Panc1 (cell line): ENCODE data around the gene WNK2. TPM values are rescaled to one million over a fixed set of nuclear protein-coding genes. Genes with fewer than 3 reads are reported as not detected.

Experiments used
- ATAC-seq: fragments of 200-7000 bp; cut with Tn5 transposase; 2 replicates; pipeline ENCODE4 v1.9.1; 2020; ENCODE audit warnings: mild to moderate bottlenecking, moderate library complexity
- BruUV-seq: library from RNA; stranded (reverse); fragments of 400-500 nt; replicated peaks from 2 replicates; lab custom pipeline; 2021; lab: Mats Ljungman, UMichigan
- CTCF ChIA-PET: fragments of 300-600 bp; sonication (Branson Sonifier 250); formaldehyde crosslinking; loops from one replicate; lab custom pipeline; 2022; ENCODE audit warnings: antibody characterized with exemption; lab: Charles Lee
- POLR2A ChIA-PET: fragments of 300-600 bp; sonication (Branson Sonifier 250); formaldehyde crosslinking; loops from one replicate; lab custom pipeline; 2022; ENCODE audit warnings: antibody characterized with exemption; lab: Charles Lee
- DNase-seq: peaks from one replicate; pipeline ENCODE4 v3.0.0-alpha.2; 2010; ENCODE audit warnings: low read depth, low spot score
- H3K27ac ChIP-seq: 2 replicates; pipeline ENCODE4 v1.5.1; 2011; ENCODE audit warnings: mild to moderate bottlenecking, low read length, inconsistent platforms
- H3K27me3 ChIP-seq: fragments of 200-500 bp; sonication (Bioruptor generic); 2 replicates; pipeline ENCODE4 v1.6.0; 2014; ENCODE audit warnings: low read length, inconsistent platforms; ENCODE audit not compliant: control insufficient read depth, insufficient read depth
- H3K36me3 ChIP-seq: fragments of 200-500 bp; sonication (Bioruptor generic); 2 replicates; pipeline ENCODE4 v1.5.1; 2014; ENCODE audit warnings: inconsistent platforms, mild to moderate bottlenecking, low read length, moderate library complexity; ENCODE audit not compliant: control insufficient read depth, insufficient read depth
- H3K4me1 ChIP-seq: 2 replicates; pipeline ENCODE4 v1.5.1; 2011; ENCODE audit warnings: inconsistent platforms, mild to moderate bottlenecking, low read length, moderate library complexity; ENCODE audit not compliant: control insufficient read depth, insufficient read depth
- H3K4me3 ChIP-seq, 2 experiments: 2 replicates each; pipeline ENCODE4 v1.5.1; 2011 to 2012; ENCODE audit warnings: low read depth in 2 of 2, low read length in 2 of 2, mild to moderate bottlenecking in 2 of 2, inconsistent platforms in 1 of 2, moderate library complexity in 1 of 2
- H3K9me3 ChIP-seq: fragments of 200-500 bp; sonication (Bioruptor generic); 2 replicates; pipeline ENCODE4 v1.5.1; 2014; ENCODE audit warnings: low read depth, mild to moderate bottlenecking, inconsistent platforms, low read length, moderate library complexity; ENCODE audit not compliant: control insufficient read depth, insufficient read depth
- POLR2AphosphoS5 ChIP-seq: IDR thresholded peaks from 2 replicates; pipeline ENCODE4 v1.6.1; 2012; ENCODE audit warnings: mild to moderate bottlenecking, low read depth, low read length, moderate library complexity
- SIN3A ChIP-seq: IDR thresholded peaks from 2 replicates; pipeline ENCODE4 v1.6.1; 2012; ENCODE audit warnings: low read depth, mild to moderate bottlenecking, low read length, moderate library complexity, borderline replicate concordance; ENCODE audit not compliant: insufficient read depth
- TCF7L2 ChIP-seq: IDR thresholded peaks from 2 replicates; pipeline ENCODE4 v1.6.1; 2011; ENCODE audit warnings: mild to moderate bottlenecking, low read depth, low read length, inconsistent platforms
- in situ Hi-C: cut with HindIII; loops from 2 replicates; pipeline ENCODE4 v1.10.0; 2016; ENCODE audit warnings: low sequenced_read_pairs, low pct_unique_long_range_greater_than_20kb
- intact Hi-C: fragments of 100-400 bp; cut with micrococcal nuclease; formaldehyde crosslinking; loops from one replicate; pipeline ENCODE4 v1.10.0; 2022; ENCODE audit not compliant: unreplicated experiment
- total RNA-seq: library from RNA; stranded (reverse); gene quantifications from one replicate; pipeline ENCODE4 v1.2.1, GENCODE V29; 2021; ENCODE audit not compliant: unreplicated experiment
- TF ChIP-seq, protein P1 (sequence below): fragments of 450-650 bp; IDR thresholded peaks from 2 replicates; pipeline ENCODE4 v1.5.1; 2017; ENCODE audit warnings: mild to moderate bottlenecking
- TF ChIP-seq, protein P2 (sequence below), 2 experiments: IDR thresholded peaks; 2 replicates each; pipeline ENCODE4 v1.6.1; 2011 to 2012; ENCODE audit warnings: low read depth in 2 of 2, control low read depth in 1 of 2, low read length in 1 of 2, mild to moderate bottlenecking in 1 of 2, moderate library complexity in 1 of 2; ENCODE audit not compliant: insufficient read depth in 1 of 2

The WNK2 gene
- total RNA-seq, 1 experiment from 2014 or later: 13.7 TPM

- Histone ChIP-seq H3K27ac (no peak overlapping the region), H3K4me1 (no peaks in the 10 kb centered on the region), H3K9me3 (no peaks in the 10 kb centered on the region), H3K36me3 (no peaks in the 10 kb centered on the region), H3K27me3 (no peaks in the 10 kb centered on the region), H3K4me3 (no peak overlapping the region)
- POLR2A ChIA-PET: no interaction called here
- in situ Hi-C loops: no loop called here
- no TSS peak for BruUV-seq
- TF ChIP-seq TCF7L2 (no peak), POLR2AphosphoS5 (no peak), SIN3A (no peak)
- TF ChIP-seq, protein P1, sequence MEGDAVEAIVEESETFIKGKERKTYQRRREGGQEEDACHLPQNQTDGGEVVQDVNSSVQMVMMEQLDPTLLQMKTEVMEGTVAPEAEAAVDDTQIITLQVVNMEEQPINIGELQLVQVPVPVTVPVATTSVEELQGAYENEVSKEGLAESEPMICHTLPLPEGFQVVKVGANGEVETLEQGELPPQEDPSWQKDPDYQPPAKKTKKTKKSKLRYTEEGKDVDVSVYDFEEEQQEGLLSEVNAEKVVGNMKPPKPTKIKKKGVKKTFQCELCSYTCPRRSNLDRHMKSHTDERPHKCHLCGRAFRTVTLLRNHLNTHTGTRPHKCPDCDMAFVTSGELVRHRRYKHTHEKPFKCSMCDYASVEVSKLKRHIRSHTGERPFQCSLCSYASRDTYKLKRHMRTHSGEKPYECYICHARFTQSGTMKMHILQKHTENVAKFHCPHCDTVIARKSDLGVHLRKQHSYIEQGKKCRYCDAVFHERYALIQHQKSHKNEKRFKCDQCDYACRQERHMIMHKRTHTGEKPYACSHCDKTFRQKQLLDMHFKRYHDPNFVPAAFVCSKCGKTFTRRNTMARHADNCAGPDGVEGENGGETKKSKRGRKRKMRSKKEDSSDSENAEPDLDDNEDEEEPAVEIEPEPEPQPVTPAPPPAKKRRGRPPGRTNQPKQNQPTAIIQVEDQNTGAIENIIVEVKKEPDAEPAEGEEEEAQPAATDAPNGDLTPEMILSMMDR: no peak
- TF ChIP-seq, protein P2, sequence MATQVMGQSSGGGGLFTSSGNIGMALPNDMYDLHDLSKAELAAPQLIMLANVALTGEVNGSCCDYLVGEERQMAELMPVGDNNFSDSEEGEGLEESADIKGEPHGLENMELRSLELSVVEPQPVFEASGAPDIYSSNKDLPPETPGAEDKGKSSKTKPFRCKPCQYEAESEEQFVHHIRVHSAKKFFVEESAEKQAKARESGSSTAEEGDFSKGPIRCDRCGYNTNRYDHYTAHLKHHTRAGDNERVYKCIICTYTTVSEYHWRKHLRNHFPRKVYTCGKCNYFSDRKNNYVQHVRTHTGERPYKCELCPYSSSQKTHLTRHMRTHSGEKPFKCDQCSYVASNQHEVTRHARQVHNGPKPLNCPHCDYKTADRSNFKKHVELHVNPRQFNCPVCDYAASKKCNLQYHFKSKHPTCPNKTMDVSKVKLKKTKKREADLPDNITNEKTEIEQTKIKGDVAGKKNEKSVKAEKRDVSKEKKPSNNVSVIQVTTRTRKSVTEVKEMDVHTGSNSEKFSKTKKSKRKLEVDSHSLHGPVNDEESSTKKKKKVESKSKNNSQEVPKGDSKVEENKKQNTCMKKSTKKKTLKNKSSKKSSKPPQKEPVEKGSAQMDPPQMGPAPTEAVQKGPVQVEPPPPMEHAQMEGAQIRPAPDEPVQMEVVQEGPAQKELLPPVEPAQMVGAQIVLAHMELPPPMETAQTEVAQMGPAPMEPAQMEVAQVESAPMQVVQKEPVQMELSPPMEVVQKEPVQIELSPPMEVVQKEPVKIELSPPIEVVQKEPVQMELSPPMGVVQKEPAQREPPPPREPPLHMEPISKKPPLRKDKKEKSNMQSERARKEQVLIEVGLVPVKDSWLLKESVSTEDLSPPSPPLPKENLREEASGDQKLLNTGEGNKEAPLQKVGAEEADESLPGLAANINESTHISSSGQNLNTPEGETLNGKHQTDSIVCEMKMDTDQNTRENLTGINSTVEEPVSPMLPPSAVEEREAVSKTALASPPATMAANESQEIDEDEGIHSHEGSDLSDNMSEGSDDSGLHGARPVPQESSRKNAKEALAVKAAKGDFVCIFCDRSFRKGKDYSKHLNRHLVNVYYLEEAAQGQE (IDR thresholded peaks at IDR 0.05; ENCODE audit: insufficient read depth in 1 of 2, low read depth in 2 of 2, low read length in 1 of 2): no peak
- intact Hi-C loops: no loop called here
- DNase-seq: no peak
- CTCF ChIA-PET: no interaction called here
- no peak for ATAC-seq
These were observed 59.2 kb downstream of the WNK2 start for GRCh38 chr9:93243112-93243511.

DNA sequence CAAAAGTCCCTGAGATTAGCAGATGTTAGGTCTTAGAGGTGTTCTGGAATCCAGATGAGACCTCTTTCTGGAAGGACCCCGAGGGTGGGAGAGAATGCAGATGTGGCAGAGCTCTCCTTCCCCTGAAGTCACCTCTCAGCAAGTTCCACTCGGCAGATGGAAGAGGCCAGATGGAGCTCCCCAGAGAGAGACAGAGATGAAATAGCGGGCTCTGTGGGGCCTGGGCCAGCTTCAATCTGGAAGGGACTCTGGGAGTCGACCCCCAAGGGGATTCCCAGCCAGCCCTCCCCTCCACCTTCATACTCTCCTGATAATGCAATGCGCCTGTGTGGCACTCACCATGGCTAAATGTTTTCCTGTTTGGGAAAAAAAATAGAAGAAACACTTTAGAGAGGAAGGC, 60.2 kb downstream of the WNK2 start:
- in situ Hi-C loops: no loop called here
- no peaks in the 10 kb centered on the region for H3K4me1 ChIP-seq
- H3K36me3 ChIP-seq: no peaks in the 10 kb centered on the region
- H3K27ac ChIP-seq: no peak overlapping the region
- intact Hi-C loops: no loop called here
- DNase-seq: no peak
- no peaks in the 10 kb centered on the region for H3K9me3 ChIP-seq
- H3K4me3 ChIP-seq: no peak overlapping the region
- H3K27me3 ChIP-seq: no peaks in the 10 kb centered on the region
- TF ChIP-seq, protein P1: no peak
- TF ChIP-seq SIN3A (no peak), POLR2AphosphoS5 (no peak), TCF7L2 (no peak)
- TF ChIP-seq, protein P2 (IDR thresholded peaks at IDR 0.05; ENCODE audit: insufficient read depth in 1 of 2, low read depth in 2 of 2, low read length in 1 of 2): no peak
- no TSS peak for BruUV-seq
- ChIA-PET POLR2A (interaction anchor here (0.5 kb wide), 1 partner anchor 99 kb away, joined by 3 read pairs; no protein-coding TSS in a partner anchor), CTCF (no interaction called here)
- no peak for ATAC-seq
